HepG2 (cell line): ENCODE measurements around the gene ANKRD53. TPM values are rescaled to one million over a fixed set of nuclear protein-coding genes. Genes with fewer than 3 reads are reported as not detected.
A peak's percentile ranks its signal among the peaks of the same experiment; 100 is the strongest.

Source experiments
- CCAR2 ChIP-seq: fragments of 200-400 bp; formaldehyde crosslinking; optimal IDR thresholded peaks from 2 replicates; pipeline ENCODE3; 2018; ENCODE audit warnings: low read depth, mild to moderate bottlenecking, low read length, moderate library complexity
- CCDC6 ChIP-seq: sonication (generic); formaldehyde crosslinking; IDR thresholded peaks from 2 replicates; pipeline ENCODE4 v1.8.1; 2022; ENCODE audit warnings: mild to moderate bottlenecking, missing genetic modification reagents, moderate library complexity
- DPF2 ChIP-seq: sonication (generic); formaldehyde crosslinking; IDR thresholded peaks from 2 replicates; pipeline ENCODE4 v1.4.0; 2020; ENCODE audit warnings: mild to moderate bottlenecking, low read depth, missing genetic modification reagents, borderline replicate concordance
- DR1 ChIP-seq: sonication (generic); formaldehyde crosslinking; IDR thresholded peaks from 2 replicates; pipeline ENCODE4 v1.8.0; 2021; ENCODE audit warnings: mild to moderate bottlenecking, missing genetic modification reagents, inconsistent platforms
- GABPB1 ChIP-seq: IDR thresholded peaks from 2 replicates; pipeline ENCODE4 v1.6.1; 2016; ENCODE audit warnings: mild to moderate bottlenecking, missing genetic modification reagents, moderate library complexity, missing compliant biosample characterization
- HNF4A ChIP-seq: sonication (generic); formaldehyde crosslinking; IDR thresholded peaks from 2 replicates; pipeline ENCODE4 v1.4.0; 2020; ENCODE audit warnings: missing genetic modification reagents
- HOXA7 ChIP-seq: sonication (generic); formaldehyde crosslinking; IDR thresholded peaks from 2 replicates; pipeline ENCODE4 v1.8.1; 2022; ENCODE audit warnings: mild to moderate bottlenecking, missing genetic modification reagents, moderate library complexity
- KLF6 ChIP-seq: IDR thresholded peaks from 2 replicates; pipeline ENCODE4 v1.8.0; 2016; ENCODE audit warnings: missing biosample characterization, missing genetic modification reagents
- MTA1 ChIP-seq: sonication (generic); formaldehyde crosslinking; IDR thresholded peaks from 2 replicates; pipeline ENCODE4 v1.4.0; 2020; ENCODE audit warnings: missing genetic modification reagents, mild to moderate bottlenecking, borderline replicate concordance
- RBAK ChIP-seq: sonication (generic); formaldehyde crosslinking; IDR thresholded peaks from 2 replicates; pipeline ENCODE4 v1.5.1; 2020; ENCODE audit warnings: mild to moderate bottlenecking, missing genetic modification reagents
- SNAI1 ChIP-seq: sonication (generic); formaldehyde crosslinking; IDR thresholded peaks from 2 replicates; pipeline ENCODE4 v1.5.0; 2020; ENCODE audit warnings: mild to moderate bottlenecking, missing genetic modification reagents, borderline replicate concordance
- SP140L ChIP-seq: sonication (generic); formaldehyde crosslinking; IDR thresholded peaks from 2 replicates; pipeline ENCODE4 v1.4.0; 2020; ENCODE audit warnings: missing genetic modification reagents, borderline replicate concordance
- THAP11 ChIP-seq: IDR thresholded peaks from 2 replicates; pipeline ENCODE4 v1.6.1; 2016; ENCODE audit warnings: missing biosample characterization, missing genetic modification reagents
- ZBTB21 ChIP-seq: sonication (generic); formaldehyde crosslinking; IDR thresholded peaks from 2 replicates; pipeline ENCODE4 v1.4.0; 2020; ENCODE audit warnings: missing genetic modification reagents
- ZNF644 ChIP-seq: IDR thresholded peaks from 2 replicates; pipeline ENCODE4 v1.6.1; 2016; ENCODE audit warnings: low read depth
- ZNF850 ChIP-seq: sonication (generic); formaldehyde crosslinking; conservative IDR thresholded peaks from 2 replicates; pipeline ENCODE4 v1.9.0; 2021; ENCODE audit warnings: mild to moderate bottlenecking, missing genetic modification reagents
- polyA plus RNA-seq, 8 experiments: library from polyadenylated mRNA; depleted of rRNA in 3 of 8; stranded (reverse) in 7 of 8; unstranded in 1 of 8; fragments of >200 nt; fragmentation: Illumina TruSeq in 4 of 8; extraction: Trizol in 4 of 8; gene quantifications; 2 replicates each; pipeline versions ENCODE4 v1.2.1 to v1.2.3, GENCODE V29; 2011 to 2016; ENCODE audit warnings: low read depth in 4 of 8, missing spikeins in 1 of 8, mixed read lengths in 1 of 8; ENCODE audit not compliant: insufficient read depth in 1 of 8
- total RNA-seq, 5 experiments: library from RNA; depleted of rRNA; stranded (reverse); fragments of >200 nt; fragmentation: Illumina TruSeq; extraction: Trizol; gene quantifications; 2 replicates each; pipeline ENCODE4 v1.2.3, GENCODE V29; 2016; ENCODE audit warnings: low read depth in 1 of 5
- TF ChIP-seq, protein P1 (sequence below): sonication (generic); formaldehyde crosslinking; IDR thresholded peaks from 2 replicates; pipeline ENCODE4 v1.5.1; 2020; ENCODE audit warnings: missing genetic modification reagents, mild to moderate bottlenecking, borderline replicate concordance
- TF ChIP-seq, protein P2 (sequence below): sonication (generic); formaldehyde crosslinking; IDR thresholded peaks from 2 replicates; pipeline ENCODE4 v1.5.0; 2020; ENCODE audit warnings: mild to moderate bottlenecking, missing genetic modification reagents
- TF ChIP-seq, protein P3 (sequence below): IDR thresholded peaks from 2 replicates; pipeline ENCODE4 v1.6.1; 2016; ENCODE audit warnings: missing genetic modification reagents, missing compliant biosample characterization
- TF ChIP-seq, protein P4 (sequence below): sonication (generic); formaldehyde crosslinking; IDR thresholded peaks from 2 replicates; pipeline ENCODE4 v1.5.0; 2020; ENCODE audit warnings: mild to moderate bottlenecking, missing genetic modification reagents
- TF ChIP-seq, protein P5 (sequence below): IDR thresholded peaks from 2 replicates; pipeline ENCODE4 v1.6.1; 2012; ENCODE audit warnings: low read length, improper control_type of control experiment

The ANKRD53 gene
- total and polyA plus RNA-seq, 2 of the 13 experiments (the other 11 are each of a cell fraction or from before 2014, with no cell fraction given): 0.15 TPM; not detected in 1

DNA sequence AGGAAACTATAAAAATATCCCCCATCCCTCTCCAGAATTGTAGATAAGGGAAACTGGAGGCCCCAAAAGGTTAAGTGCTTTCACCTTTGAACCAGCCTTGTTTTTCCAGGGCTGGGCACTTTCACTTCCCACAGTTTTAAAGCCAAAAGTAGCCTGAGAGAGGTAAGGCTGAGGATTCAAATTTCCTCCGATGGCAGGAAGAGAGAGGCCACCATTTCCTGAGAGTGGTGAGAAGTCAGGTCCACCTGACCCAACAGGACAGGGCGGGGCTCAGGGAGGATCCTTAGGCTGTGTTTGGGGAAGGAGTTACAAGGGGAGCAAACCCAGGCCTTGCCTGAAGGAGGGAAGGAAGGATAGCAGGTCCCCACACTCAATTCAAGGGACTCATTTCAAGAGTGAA is 20.9 kb downstream of the ANKRD53 start (continued):
- TF ChIP-seq, protein P1, sequence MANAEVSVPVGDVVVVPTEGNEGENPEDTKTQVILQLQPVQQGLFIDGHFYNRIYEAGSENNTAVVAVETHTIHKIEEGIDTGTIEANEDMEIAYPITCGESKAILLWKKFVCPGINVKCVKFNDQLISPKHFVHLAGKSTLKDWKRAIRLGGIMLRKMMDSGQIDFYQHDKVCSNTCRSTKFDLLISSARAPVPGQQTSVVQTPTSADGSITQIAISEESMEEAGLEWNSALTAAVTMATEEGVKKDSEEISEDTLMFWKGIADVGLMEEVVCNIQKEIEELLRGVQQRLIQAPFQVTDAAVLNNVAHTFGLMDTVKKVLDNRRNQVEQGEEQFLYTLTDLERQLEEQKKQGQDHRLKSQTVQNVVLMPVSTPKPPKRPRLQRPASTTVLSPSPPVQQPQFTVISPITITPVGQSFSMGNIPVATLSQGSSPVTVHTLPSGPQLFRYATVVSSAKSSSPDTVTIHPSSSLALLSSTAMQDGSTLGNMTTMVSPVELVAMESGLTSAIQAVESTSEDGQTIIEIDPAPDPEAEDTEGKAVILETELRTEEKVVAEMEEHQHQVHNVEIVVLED (CRISPR knock-in tag): no peak
- no peak for TF ChIP-seq CCDC6 (CRISPR knock-in tag)
- TF ChIP-seq ZBTB21: no peak
- no peak for TF ChIP-seq MTA1
- TF ChIP-seq CCAR2: no peak
- peak; percentile 32; the same call in 1 of the 2 replicates for TF ChIP-seq HNF4A
- no peak for TF ChIP-seq GABPB1 (CRISPR knock-in tag)
- TF ChIP-seq, protein P2, sequence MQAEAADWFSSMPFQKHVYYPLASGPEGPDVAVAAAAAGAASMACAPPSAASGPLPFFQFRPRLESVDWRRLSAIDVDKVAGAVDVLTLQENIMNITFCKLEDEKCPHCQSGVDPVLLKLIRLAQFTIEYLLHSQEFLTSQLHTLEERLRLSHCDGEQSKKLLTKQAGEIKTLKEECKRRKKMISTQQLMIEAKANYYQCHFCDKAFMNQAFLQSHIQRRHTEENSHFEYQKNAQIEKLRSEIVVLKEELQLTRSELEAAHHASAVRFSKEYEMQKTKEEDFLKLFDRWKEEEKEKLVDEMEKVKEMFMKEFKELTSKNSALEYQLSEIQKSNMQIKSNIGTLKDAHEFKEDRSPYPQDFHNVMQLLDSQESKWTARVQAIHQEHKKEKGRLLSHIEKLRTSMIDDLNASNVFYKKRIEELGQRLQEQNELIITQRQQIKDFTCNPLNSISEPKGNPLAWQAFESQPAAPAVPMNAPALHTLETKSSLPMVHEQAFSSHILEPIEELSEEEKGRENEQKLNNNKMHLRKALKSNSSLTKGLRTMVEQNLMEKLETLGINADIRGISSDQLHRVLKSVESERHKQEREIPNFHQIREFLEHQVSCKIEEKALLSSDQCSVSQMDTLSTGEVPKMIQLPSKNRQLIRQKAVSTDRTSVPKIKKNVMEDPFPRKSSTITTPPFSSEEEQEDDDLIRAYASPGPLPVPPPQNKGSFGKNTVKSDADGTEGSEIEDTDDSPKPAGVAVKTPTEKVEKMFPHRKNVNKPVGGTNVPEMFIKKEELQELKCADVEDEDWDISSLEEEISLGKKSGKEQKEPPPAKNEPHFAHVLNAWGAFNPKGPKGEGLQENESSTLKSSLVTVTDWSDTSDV (CRISPR knock-in tag): no peak
- TF ChIP-seq, protein P3, sequence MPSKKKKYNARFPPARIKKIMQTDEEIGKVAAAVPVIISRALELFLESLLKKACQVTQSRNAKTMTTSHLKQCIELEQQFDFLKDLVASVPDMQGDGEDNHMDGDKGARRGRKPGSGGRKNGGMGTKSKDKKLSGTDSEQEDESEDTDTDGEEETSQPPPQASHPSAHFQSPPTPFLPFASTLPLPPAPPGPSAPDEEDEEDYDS (CRISPR knock-in tag): no peak
- no peak for TF ChIP-seq KLF6 (CRISPR knock-in tag)
- TF ChIP-seq DR1 (CRISPR knock-in tag): no peak
- TF ChIP-seq HOXA7 (CRISPR knock-in tag): no peak
- TF ChIP-seq THAP11 (CRISPR knock-in tag): no peak
- TF ChIP-seq SP140L (CRISPR knock-in tag): no peak
- TF ChIP-seq DPF2: no peak
- 0 out of 2 replicates have a peak, but pooled peaks have one; percentile 41 for TF ChIP-seq ZNF644
- TF ChIP-seq, protein P4, sequence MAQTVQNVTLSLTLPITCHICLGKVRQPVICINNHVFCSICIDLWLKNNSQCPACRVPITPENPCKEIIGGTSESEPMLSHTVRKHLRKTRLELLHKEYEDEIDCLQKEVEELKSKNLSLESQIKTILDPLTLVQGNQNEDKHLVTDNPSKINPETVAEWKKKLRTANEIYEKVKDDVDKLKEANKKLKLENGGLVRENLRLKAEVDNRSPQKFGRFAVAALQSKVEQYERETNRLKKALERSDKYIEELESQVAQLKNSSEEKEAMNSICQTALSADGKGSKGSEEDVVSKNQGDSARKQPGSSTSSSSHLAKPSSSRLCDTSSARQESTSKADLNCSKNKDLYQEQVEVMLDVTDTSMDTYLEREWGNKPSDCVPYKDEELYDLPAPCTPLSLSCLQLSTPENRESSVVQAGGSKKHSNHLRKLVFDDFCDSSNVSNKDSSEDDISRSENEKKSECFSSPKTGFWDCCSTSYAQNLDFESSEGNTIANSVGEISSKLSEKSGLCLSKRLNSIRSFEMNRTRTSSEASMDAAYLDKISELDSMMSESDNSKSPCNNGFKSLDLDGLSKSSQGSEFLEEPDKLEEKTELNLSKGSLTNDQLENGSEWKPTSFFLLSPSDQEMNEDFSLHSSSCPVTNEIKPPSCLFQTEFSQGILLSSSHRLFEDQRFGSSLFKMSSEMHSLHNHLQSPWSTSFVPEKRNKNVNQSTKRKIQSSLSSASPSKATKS (CRISPR knock-in tag): no peak
- TF ChIP-seq ZNF850 (CRISPR knock-in tag): no peak
- TF ChIP-seq, protein P5, sequence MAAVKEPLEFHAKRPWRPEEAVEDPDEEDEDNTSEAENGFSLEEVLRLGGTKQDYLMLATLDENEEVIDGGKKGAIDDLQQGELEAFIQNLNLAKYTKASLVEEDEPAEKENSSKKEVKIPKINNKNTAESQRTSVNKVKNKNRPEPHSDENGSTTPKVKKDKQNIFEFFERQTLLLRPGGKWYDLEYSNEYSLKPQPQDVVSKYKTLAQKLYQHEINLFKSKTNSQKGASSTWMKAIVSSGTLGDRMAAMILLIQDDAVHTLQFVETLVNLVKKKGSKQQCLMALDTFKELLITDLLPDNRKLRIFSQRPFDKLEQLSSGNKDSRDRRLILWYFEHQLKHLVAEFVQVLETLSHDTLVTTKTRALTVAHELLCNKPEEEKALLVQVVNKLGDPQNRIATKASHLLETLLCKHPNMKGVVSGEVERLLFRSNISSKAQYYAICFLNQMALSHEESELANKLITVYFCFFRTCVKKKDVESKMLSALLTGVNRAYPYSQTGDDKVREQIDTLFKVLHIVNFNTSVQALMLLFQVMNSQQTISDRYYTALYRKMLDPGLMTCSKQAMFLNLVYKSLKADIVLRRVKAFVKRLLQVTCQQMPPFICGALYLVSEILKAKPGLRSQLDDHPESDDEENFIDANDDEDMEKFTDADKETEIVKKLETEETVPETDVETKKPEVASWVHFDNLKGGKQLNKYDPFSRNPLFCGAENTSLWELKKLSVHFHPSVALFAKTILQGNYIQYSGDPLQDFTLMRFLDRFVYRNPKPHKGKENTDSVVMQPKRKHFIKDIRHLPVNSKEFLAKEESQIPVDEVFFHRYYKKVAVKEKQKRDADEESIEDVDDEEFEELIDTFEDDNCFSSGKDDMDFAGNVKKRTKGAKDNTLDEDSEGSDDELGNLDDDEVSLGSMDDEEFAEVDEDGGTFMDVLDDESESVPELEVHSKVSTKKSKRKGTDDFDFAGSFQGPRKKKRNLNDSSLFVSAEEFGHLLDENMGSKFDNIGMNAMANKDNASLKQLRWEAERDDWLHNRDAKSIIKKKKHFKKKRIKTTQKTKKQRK: no peak
- no peak for TF ChIP-seq RBAK (CRISPR knock-in tag)
- TF ChIP-seq SNAI1 (CRISPR knock-in tag): no peak
